NCI-H1092 (cell line): ENCODE data around the gene POLG.
"Not testable (repeated sequence)": the region's sequence is repeated elsewhere in the genome, so short reads cannot be mapped to it uniquely, and the experiment has no call there.

Source experiments
- DNase-seq: peaks from one replicate; lab custom pipeline; 2025; lab: John Stamatoyannopoulos, UW

The POLG gene

GRCh38 chr15:89282631-89283030, 52.0 kb downstream of the POLG start:
- DNase-seq = no peak

- DNase-seq = no peak
Observed at GRCh38 chr15:89278307-89278706, 56.3 kb downstream of the POLG start.

GRCh38 chr15:89277281-89277680, 57.3 kb downstream of the POLG start:
- not testable (repeated sequence) for DNase-seq
